ENCODE results near the gene HDDC2. TPM values are rescaled to one million over a fixed set of nuclear protein-coding genes. Genes with fewer than 3 reads are reported as not detected.

The HDDC2 gene
- total RNA-seq, 3 donors from 2014 or later: 39.9 to 64.2 (median 56.7) TPM

DNA sequence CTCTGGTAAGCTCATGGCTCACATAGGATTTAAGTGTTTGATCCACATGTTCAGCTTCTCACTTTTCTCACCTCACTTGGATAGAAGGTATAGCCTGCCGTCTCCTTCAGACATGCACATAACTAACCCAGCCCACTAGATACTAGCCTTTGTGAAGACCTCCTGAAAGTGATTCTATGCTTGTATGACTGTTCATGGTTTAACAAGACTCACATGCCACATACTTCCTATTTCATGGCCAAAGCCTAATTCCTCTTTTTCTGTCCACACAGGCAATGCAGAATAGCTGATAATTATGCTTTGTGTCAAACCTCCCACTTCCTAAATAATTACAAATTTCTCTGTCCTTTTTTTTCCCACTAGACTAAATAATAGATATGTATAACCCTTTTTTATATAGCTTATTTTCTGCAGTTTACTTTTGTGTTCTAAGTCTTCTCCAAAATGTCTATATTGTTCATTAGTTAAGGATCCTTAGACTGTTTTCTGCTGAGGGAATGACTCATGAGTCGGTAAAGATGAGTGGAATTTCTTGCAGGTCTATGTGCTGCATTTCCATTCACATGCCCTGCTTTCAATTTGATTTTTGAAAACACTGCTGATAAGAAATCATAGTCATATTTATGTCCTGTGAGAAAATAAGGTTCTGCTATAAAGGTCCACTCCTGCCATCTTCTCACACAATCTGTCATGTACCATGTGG lies 43.0 kb downstream of the HDDC2 start:
- ATAC-seq (no peak), DNase-seq (no peak)
- Histone ChIP-seq H3K9me3 (no peaks in the 10 kb centered on the region), H3K4me1 (ENCODE audit: low read depth) (no peaks in the 10 kb centered on the region), H3K4me3 (no peak overlapping the region), H3K36me3 (ENCODE audit: low read depth) (no peaks in the 10 kb centered on the region)
- TF ChIP-seq CTCF (IDR thresholded peaks at IDR 0.05): no peak
- intact Hi-C loops (cut with DNase I, micrococcal nuclease): no loop called here

DNA sequence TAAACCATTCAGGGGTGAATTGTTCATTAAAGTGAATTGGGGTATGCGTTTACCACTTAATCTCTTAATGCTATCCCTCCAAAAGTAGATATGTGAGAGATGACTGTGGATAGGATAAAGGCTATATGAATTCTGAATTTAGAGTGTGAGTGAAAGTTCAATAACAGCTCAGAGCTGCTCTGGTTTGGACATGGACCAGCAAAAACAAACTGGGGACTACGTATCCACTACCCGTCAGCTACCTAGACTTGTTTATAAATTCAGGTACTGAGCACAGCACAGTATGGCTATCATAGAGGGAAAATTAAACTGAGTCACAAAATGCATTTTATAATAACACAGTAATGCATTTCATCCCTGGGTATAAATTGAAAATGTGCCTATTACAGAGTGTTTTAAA lies 44.4 kb downstream of the HDDC2 start:
- DNase-seq: no peak
- no peaks in the 10 kb centered on the region for H3K36me3 ChIP-seq (ENCODE audit: low read depth)
- intact Hi-C loops (cut with DNase I, micrococcal nuclease): no loop called here
- no peak for ATAC-seq
- H3K9me3 ChIP-seq: no peaks in the 10 kb centered on the region
- H3K4me3 ChIP-seq: no peak overlapping the region
- H3K4me1 ChIP-seq (ENCODE audit: low read depth): no peaks in the 10 kb centered on the region
- no peak for TF ChIP-seq CTCF (IDR thresholded peaks at IDR 0.05)

GRCh38 chr6:125255201-125255600 lies 46.6 kb downstream of the HDDC2 start:
- no peaks in the 10 kb centered on the region for H3K9me3 ChIP-seq
- H3K36me3 ChIP-seq (ENCODE audit: low read depth): no peaks in the 10 kb centered on the region
- DNase-seq (no peak), ATAC-seq (no peak)
- H3K4me1 ChIP-seq (ENCODE audit: low read depth): no peaks in the 10 kb centered on the region
- H3K4me3 ChIP-seq: no peak overlapping the region
- intact Hi-C loops (cut with DNase I, micrococcal nuclease): no loop called here
- TF ChIP-seq CTCF (IDR thresholded peaks at IDR 0.05): no peak

DNA sequence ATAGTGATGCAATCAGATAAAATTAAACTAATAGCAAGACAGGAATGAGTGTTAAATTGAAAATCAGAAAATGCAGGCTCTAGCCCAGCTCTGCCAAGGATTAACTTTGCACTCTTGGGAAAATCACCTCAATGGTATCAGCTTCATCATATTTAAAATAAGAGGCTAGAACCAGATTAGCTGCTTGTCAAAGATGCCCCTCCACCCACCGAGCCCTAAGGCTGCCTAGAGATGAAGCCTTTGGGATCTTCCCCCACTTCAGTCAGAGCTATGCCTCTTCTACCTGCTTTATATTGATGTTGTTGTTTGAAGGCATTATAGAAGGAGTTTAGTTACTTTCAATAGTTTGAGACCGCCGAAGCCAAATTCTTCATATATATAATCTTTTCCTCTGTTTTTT lies 47.4 kb downstream of the HDDC2 start:
- TF ChIP-seq CTCF (IDR thresholded peaks at IDR 0.05): no peak
- DNase-seq (no peak), ATAC-seq (no peak)
- Histone ChIP-seq H3K9me3 (no peaks in the 10 kb centered on the region), H3K4me3 (no peak overlapping the region), H3K4me1 (ENCODE audit: low read depth) (no peaks in the 10 kb centered on the region), H3K36me3 (ENCODE audit: low read depth) (no peaks in the 10 kb centered on the region)
- intact Hi-C loops (cut with DNase I, micrococcal nuclease): no loop called here

DNA sequence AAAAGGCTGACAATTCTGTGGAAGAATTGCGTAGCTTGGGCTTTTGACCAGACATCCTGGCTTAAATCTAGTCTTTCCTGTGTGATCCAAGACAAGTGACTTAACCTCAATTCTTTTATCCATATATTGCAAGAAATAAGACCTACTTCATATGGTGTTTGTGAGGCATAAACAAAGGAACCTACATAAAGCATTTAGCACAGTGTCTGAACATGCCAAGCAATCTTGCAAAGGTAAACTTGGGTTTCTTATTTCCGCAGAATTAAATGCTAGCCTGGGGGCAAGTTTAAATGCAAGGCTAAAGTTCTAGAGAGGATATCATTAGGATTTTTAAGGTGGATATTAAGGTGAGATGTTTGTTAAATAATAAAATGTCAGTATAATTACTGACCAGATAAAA lies 47.9 kb downstream of the HDDC2 start:
- intact Hi-C loops (cut with DNase I, micrococcal nuclease): no loop called here
- DNase-seq (no peak), ATAC-seq (no peak)
- Histone ChIP-seq H3K4me3 (no peak overlapping the region), H3K36me3 (ENCODE audit: low read depth) (no peaks in the 10 kb centered on the region), H3K4me1 (ENCODE audit: low read depth) (no peaks in the 10 kb centered on the region), H3K9me3 (no peaks in the 10 kb centered on the region)
- no peak for TF ChIP-seq CTCF (IDR thresholded peaks at IDR 0.05)

GRCh38 chr6:125252891-125253290 lies 48.9 kb downstream of the HDDC2 start:
- DNase-seq: no peak

More at GRCh38 chr6:125252891-125253290, 48.9 kb downstream of the HDDC2 start:
- H3K9me3 ChIP-seq: no peaks in the 10 kb centered on the region
- H3K4me3 ChIP-seq: no peak overlapping the region
- no peaks in the 10 kb centered on the region for H3K4me1 ChIP-seq (ENCODE audit: low read depth)
- no peak for ATAC-seq
- no peak for TF ChIP-seq CTCF (IDR thresholded peaks at IDR 0.05)
- intact Hi-C loops (cut with DNase I, micrococcal nuclease): no loop called here
- H3K36me3 ChIP-seq (ENCODE audit: low read depth): no peaks in the 10 kb centered on the region
